CD14-positive monocyte (primary cell): ENCODE results near the gene FLOT1. TPM values are rescaled to one million over a fixed set of nuclear protein-coding genes. Genes with fewer than 3 reads are reported as not detected.

ENCODE experiments used
- DNase-seq, 3 donors: peaks; one replicate each; pipeline ENCODE4 v3.0.0-alpha.2; 2011 to 2022
- H2AFZ ChIP-seq: 2 replicates; pipeline ENCODE4 v1.6.0; 2012; ENCODE audit warnings: mild to moderate bottlenecking, low read depth, low read length, inconsistent platforms; ENCODE audit not compliant: insufficient read depth, poor library complexity, severe bottlenecking
- H3K27ac ChIP-seq, 2 donors: 1 replicate in 1 of 2; 2 replicates in 1 of 2; pipeline ENCODE4 v1.5.1; 2012 to 2013; ENCODE audit warnings: low read length in 2 of 2, control low read depth in 1 of 2, inconsistent platforms in 1 of 2, low read depth in 1 of 2, mild to moderate bottlenecking in 1 of 2
- H3K27me3 ChIP-seq, 2 donors: one replicate each; pipeline versions ENCODE4 v1.6.0 to v1.6.1; 2011 to 2013; ENCODE audit warnings: low read length in 2 of 2; ENCODE audit not compliant: control insufficient read depth in 2 of 2, insufficient read depth in 2 of 2
- H3K36me3 ChIP-seq, 2 donors: replicated peaks in 1 of 2; 1 replicate in 1 of 2; 2 replicates in 1 of 2; pipeline versions ENCODE4 v1.5.1 to v1.6.1; 2012 to 2013; ENCODE audit warnings: low read length in 2 of 2, control low read depth in 1 of 2, inconsistent platforms in 1 of 2, mild to moderate bottlenecking in 1 of 2; ENCODE audit not compliant: insufficient read depth in 2 of 2, control insufficient read depth in 1 of 2
- H3K4me1 ChIP-seq, 2 donors: 1 replicate in 1 of 2; 2 replicates in 1 of 2; pipeline versions ENCODE4 v1.5.1 to v1.6.1; 2012 to 2013; ENCODE audit warnings: low read length in 2 of 2, control low read depth in 1 of 2, inconsistent platforms in 1 of 2, mild to moderate bottlenecking in 1 of 2, moderate library complexity in 1 of 2; ENCODE audit not compliant: insufficient read depth in 2 of 2, control insufficient read depth in 1 of 2
- H3K4me2 ChIP-seq: replicated peaks from 2 replicates; pipeline ENCODE3; 2012; ENCODE audit warnings: low read length, moderate library complexity, mild to moderate bottlenecking; ENCODE audit not compliant: poor library complexity, severe bottlenecking; ENCODE audit errors: extremely low read depth
- H3K4me3 ChIP-seq, 3 experiments: fragments of 200-600 bp in 1 of 3; sonication (generic) in 1 of 3; replicated peaks in 1 of 3; 1 replicate in 2 of 3; 2 replicates in 1 of 3; pipeline ENCODE4 v1.5.1; 2011 to 2013; ENCODE audit warnings: low read length in 3 of 3, mild to moderate bottlenecking in 3 of 3, control low read depth in 2 of 3, low read depth in 2 of 3, inconsistent platforms in 1 of 3, moderate library complexity in 1 of 3
- H3K79me2 ChIP-seq: 2 replicates; pipeline ENCODE4 v1.6.0; 2012; ENCODE audit warnings: mild to moderate bottlenecking, control low read depth, inconsistent platforms, low read length, moderate library complexity; ENCODE audit not compliant: insufficient read depth
- H3K9ac ChIP-seq: 2 replicates; pipeline ENCODE4 v1.6.0; 2017; ENCODE audit warnings: low read length, mild to moderate bottlenecking; ENCODE audit not compliant: insufficient read depth, poor library complexity, severe bottlenecking
- H3K9me3 ChIP-seq, 2 donors: replicated peaks in 1 of 2; 1 replicate in 1 of 2; 2 replicates in 1 of 2; pipeline versions ENCODE4 v1.5.1 to v1.6.1; 2012 to 2013; ENCODE audit warnings: low read length in 2 of 2, control low read depth in 1 of 2; ENCODE audit not compliant: control insufficient read depth in 1 of 2, insufficient read depth in 1 of 2
- H4K20me1 ChIP-seq: 2 replicates; pipeline ENCODE4 v1.6.0; 2012; ENCODE audit warnings: mild to moderate bottlenecking, low read length, control low read depth, moderate library complexity; ENCODE audit not compliant: insufficient read depth
- H3K27ac Mint-ChIP-seq, 7 donors: one replicate each; pipeline ENCODE4 v1.8.0; 2020; ENCODE audit warnings: mild to moderate bottlenecking in 7 of 7, mixed read lengths in 7 of 7, moderate library complexity in 6 of 7, inconsistent platforms in 2 of 7
- H3K27me3 Mint-ChIP-seq, 3 donors: one replicate each; pipeline ENCODE4 v1.8.0; 2021 to 2022; ENCODE audit warnings: low read depth in 3 of 3, mild to moderate bottlenecking in 3 of 3, mixed read lengths in 3 of 3, moderate library complexity in 3 of 3, inconsistent platforms in 1 of 3
- H3K36me3 Mint-ChIP-seq, 2 donors: one replicate each; pipeline ENCODE4 v1.8.0; 2020; ENCODE audit warnings: mixed read lengths in 2 of 2, inconsistent platforms in 1 of 2, mild to moderate bottlenecking in 1 of 2
- H3K4me1 Mint-ChIP-seq: one replicate; pipeline ENCODE4 v1.8.0; 2020; ENCODE audit warnings: mild to moderate bottlenecking, mixed read lengths
- H3K4me3 Mint-ChIP-seq, 2 donors: one replicate each; pipeline ENCODE4 v1.8.0; 2020; ENCODE audit warnings: mild to moderate bottlenecking in 2 of 2, mixed read lengths in 2 of 2, moderate library complexity in 1 of 2
- H3K9me3 Mint-ChIP-seq, 7 donors: one replicate each; pipeline ENCODE4 v1.8.0; 2020 to 2022; ENCODE audit warnings: mixed read lengths in 7 of 7, mild to moderate bottlenecking in 6 of 7, moderate library complexity in 6 of 7, inconsistent platforms in 2 of 7
- WGBS: methylation state at CpG from one replicate; pipeline ENCODE4 v1.1.5; 2013; ENCODE audit warnings: missing lambda C conversion rate; ENCODE audit not compliant: insufficient coverage; 5-methylcytosine and 5-hydroxymethylcytosine counted together
- intact Hi-C, 2 donors: fragments of 100-400 bp; cut with micrococcal nuclease; formaldehyde crosslinking; loops; one replicate each; pipeline versions ENCODE4 v1.15.0 to v1.15.1; 2023
- polyA plus RNA-seq, 3 donors: library from polyadenylated mRNA; depleted of rRNA in 1 of 3; unstranded in 2 of 3; stranded (reverse) in 1 of 3; fragments of 300-500 nt in 2 of 3; fragments of >200 nt in 1 of 3; fragmentation: Illumina TruSeq in 2 of 3; gene quantifications; 1 replicate in 2 of 3; 2 replicates in 1 of 3; pipeline ENCODE4 v1.2.3, GENCODE V29; 2012 to 2021
- TF ChIP-seq, protein P1 (sequence below): fragments of 200-600 bp; IDR thresholded peaks from one replicate; pipeline ENCODE4 v1.8.0; 2022; ENCODE audit warnings: antibody characterized with exemption, mild to moderate bottlenecking

FLOT1 gene
- polyA plus RNA-seq, 3 donors: 124 to 153 (median 132) TPM

- TF ChIP-seq, protein P1, sequence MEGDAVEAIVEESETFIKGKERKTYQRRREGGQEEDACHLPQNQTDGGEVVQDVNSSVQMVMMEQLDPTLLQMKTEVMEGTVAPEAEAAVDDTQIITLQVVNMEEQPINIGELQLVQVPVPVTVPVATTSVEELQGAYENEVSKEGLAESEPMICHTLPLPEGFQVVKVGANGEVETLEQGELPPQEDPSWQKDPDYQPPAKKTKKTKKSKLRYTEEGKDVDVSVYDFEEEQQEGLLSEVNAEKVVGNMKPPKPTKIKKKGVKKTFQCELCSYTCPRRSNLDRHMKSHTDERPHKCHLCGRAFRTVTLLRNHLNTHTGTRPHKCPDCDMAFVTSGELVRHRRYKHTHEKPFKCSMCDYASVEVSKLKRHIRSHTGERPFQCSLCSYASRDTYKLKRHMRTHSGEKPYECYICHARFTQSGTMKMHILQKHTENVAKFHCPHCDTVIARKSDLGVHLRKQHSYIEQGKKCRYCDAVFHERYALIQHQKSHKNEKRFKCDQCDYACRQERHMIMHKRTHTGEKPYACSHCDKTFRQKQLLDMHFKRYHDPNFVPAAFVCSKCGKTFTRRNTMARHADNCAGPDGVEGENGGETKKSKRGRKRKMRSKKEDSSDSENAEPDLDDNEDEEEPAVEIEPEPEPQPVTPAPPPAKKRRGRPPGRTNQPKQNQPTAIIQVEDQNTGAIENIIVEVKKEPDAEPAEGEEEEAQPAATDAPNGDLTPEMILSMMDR: no peak
- Histone ChIP-seq H4K20me1 (no peaks in the 10 kb centered on the region), H2AFZ (no peak overlapping the region), H3K36me3 (no peaks in the 10 kb centered on the region), H3K9me3 (no peaks in the 10 kb centered on the region), H3K4me2 (peak overlapping the region; percentile 66), H3K27ac (peak overlapping the region; percentile 55 to 81), H3K9ac (no peak overlapping the region), H3K4me3 (peak overlapping the region in 1 of 3 experiments; percentile 44), H3K79me2 (no peaks in the 10 kb centered on the region), H3K4me1 (peaks cover 73 to 82% of the 10 kb centered on the region in 2 donors), H3K27me3 (no peaks in the 10 kb centered on the region)
- intact Hi-C loops: loop anchor here in 1 of 2 donors (5.0 kb wide), 1 partner anchor 34 kb away; no protein-coding TSS in a partner anchor
- Mint-ChIP-seq H3K4me3 (peak overlapping the region in 1 of 2 donors; percentile 51), H3K9me3 (no peaks in the 10 kb centered on the region), H3K4me1 (peaks cover 76% of the 10 kb centered on the region), H3K27me3 (peaks cover 0 to 6% (median 0%) of the 10 kb centered on the region in 3 donors), H3K27ac (peak overlapping the region; percentile 85 to 96 (median 93)), H3K36me3 (no peaks in the 10 kb centered on the region)
- 24% methylated on average over 3 of the region's 5 CpGs for WGBS
- peak; percentile 60 to 69 (median 62) for DNase-seq
Observed at GRCh38 chr6:30787954-30788353, 45.5 kb upstream of the FLOT1 start.

- Histone ChIP-seq H3K27ac (peak overlapping the region; percentile 91 to 98), H3K9me3 (no peaks in the 10 kb centered on the region), H3K4me3 (peak overlapping the region in 1 of 3 experiments; percentile 35), H3K4me1 (peaks cover 99 to 100% of the 10 kb centered on the region in 2 donors), H3K79me2 (no peaks in the 10 kb centered on the region), H4K20me1 (no peaks in the 10 kb centered on the region), H3K4me2 (peak overlapping the region; percentile 58), H3K9ac (peak overlapping the region; percentile 62), H3K27me3 (no peaks in the 10 kb centered on the region), H3K36me3 (no peaks in the 10 kb centered on the region), H2AFZ (no peak overlapping the region)
- Mint-ChIP-seq H3K27ac (peak overlapping the region; percentile 95 to 100 (median 99)), H3K27me3 (no peaks in the 10 kb centered on the region), H3K9me3 (peaks cover 0 to 2% (median 0%) of the 10 kb centered on the region in 7 donors), H3K4me1 (peaks cover 92% of the 10 kb centered on the region), H3K4me3 (peak overlapping the region in 1 of 2 donors; percentile 70), H3K36me3 (peaks cover 4 to 8% of the 10 kb centered on the region in 2 donors)
- TF ChIP-seq, protein P1: no peak
- DNase-seq: peak in 2 of 3 donors; percentile 36 to 51
- intact Hi-C loops: loop anchor here (2.0 to 5.0 kb wide), 2 partner anchors 35 to 40 kb away; partner anchors contain the start of gene FLOT1 (in 1 of the 2)
Observed at GRCh38 chr6:30782425-30783014, 40.0 kb upstream of the FLOT1 start.
